ENCODE measurements around the gene NOM1. TPM values are rescaled to one million over a fixed set of nuclear protein-coding genes. Genes with fewer than 3 reads are reported as not detected.

The NOM1 gene
- total RNA-seq, 1 experiment from 2014 or later: 31.7 TPM

- Histone ChIP-seq H3K27ac (ENCODE audit: insufficient read length, low read depth, low read length) (no peak overlapping the region), H2AK5ac (ENCODE audit: insufficient read length, low read length) (no peak overlapping the region), H3K14ac (ENCODE audit: insufficient read depth, low read length) (peak overlapping the region; percentile 19; the same call in 1 of the 2 replicates), H3K27me3 (ENCODE audit: insufficient read depth, low read length) (peaks cover 95% of the 10 kb centered on the region), H2AFZ (ENCODE audit: low read length) (no peak overlapping the region), H4K5ac (ENCODE audit: insufficient read length, low read depth, low read length) (no peak overlapping the region), H3K4me2 (ENCODE audit: insufficient read depth, insufficient read length, low read length) (peak overlapping the region; percentile 7), H4K8ac (replicated peaks; ENCODE audit: insufficient read length, low read depth, low read length) (no peak overlapping the region), H3T11ph (ENCODE audit: low read length) (no peak overlapping the region), H3K4me1 (ENCODE audit: insufficient read depth, low read length) (peaks cover 7% of the 10 kb centered on the region; the same call in 1 of the 2 replicates), H3K23ac (ENCODE audit: insufficient read length, low read depth, low read length) (no peak overlapping the region), H3K9ac (ENCODE audit: extremely low read depth, insufficient read length, low read length) (no peak overlapping the region), H3K79me2 (ENCODE audit: insufficient read depth, low read length) (no peaks in the 10 kb centered on the region), H3K79me1 (ENCODE audit: insufficient read depth, low read depth, low read length, poor library complexity, severe bottlenecking) (no peaks in the 10 kb centered on the region), H2BK12ac (ENCODE audit: insufficient read length, low read depth, low read length) (no peak overlapping the region), H4K91ac (ENCODE audit: insufficient read length, low read depth, low read length) (no peak overlapping the region), H3K4ac (ENCODE audit: low read depth, low read length) (no peak overlapping the region), H2BK15ac (ENCODE audit: low read depth, low read length) (no peak overlapping the region), H2BK20ac (ENCODE audit: low read depth, low read length, poor library complexity, severe bottlenecking) (no peak overlapping the region), H3K56ac (ENCODE audit: insufficient read length, low read depth, low read length) (no peak overlapping the region), H2BK120ac (ENCODE audit: low read depth, low read length, poor library complexity, severe bottlenecking) (no peak overlapping the region), H3K9me3 (ENCODE audit: control insufficient read depth, low read depth, low read length) (no peaks in the 10 kb centered on the region), H2BK5ac (ENCODE audit: insufficient read length, low read length) (no peak overlapping the region), H3K18ac (ENCODE audit: insufficient read length, low read depth, low read length) (no peak overlapping the region), H3K23me2 (ENCODE audit: insufficient read length, low read depth, low read length, poor library complexity, severe bottlenecking) (no peaks in the 10 kb centered on the region), H4K20me1 (ENCODE audit: control insufficient read depth, insufficient read depth, insufficient read length) (no peaks in the 10 kb centered on the region)
- TF ChIP-seq, protein P1, sequence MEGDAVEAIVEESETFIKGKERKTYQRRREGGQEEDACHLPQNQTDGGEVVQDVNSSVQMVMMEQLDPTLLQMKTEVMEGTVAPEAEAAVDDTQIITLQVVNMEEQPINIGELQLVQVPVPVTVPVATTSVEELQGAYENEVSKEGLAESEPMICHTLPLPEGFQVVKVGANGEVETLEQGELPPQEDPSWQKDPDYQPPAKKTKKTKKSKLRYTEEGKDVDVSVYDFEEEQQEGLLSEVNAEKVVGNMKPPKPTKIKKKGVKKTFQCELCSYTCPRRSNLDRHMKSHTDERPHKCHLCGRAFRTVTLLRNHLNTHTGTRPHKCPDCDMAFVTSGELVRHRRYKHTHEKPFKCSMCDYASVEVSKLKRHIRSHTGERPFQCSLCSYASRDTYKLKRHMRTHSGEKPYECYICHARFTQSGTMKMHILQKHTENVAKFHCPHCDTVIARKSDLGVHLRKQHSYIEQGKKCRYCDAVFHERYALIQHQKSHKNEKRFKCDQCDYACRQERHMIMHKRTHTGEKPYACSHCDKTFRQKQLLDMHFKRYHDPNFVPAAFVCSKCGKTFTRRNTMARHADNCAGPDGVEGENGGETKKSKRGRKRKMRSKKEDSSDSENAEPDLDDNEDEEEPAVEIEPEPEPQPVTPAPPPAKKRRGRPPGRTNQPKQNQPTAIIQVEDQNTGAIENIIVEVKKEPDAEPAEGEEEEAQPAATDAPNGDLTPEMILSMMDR (conservative IDR thresholded peaks at IDR 0.05): no peak
- no CpG with 5 or more reads among the region's 48 CpGs for WGBS (ENCODE audit: extremely low coverage, insufficient read length, low lambda C conversion rate)
- Mint-ChIP-seq H3K27me3 (ENCODE audit: low read depth) (peaks cover 99% of the 10 kb centered on the region), H3K9me3 (peaks cover 0 to 2% of the 10 kb centered on the region in 2 experiments; a peak in 3 of 5 replicates), H3K36me3 (ENCODE audit: insufficient read depth in 1 of 3, low read depth in 3 of 3) (no peaks in the 10 kb centered on the region), H3K27ac (peak overlapping the region in 1 of 3 experiments; percentile 70; a peak in 1 of 7 replicates), H3K4me1 (peaks cover 33 to 46% of the 10 kb centered on the region in 2 experiments), H3K4me3 (peak overlapping the region in 1 of 2 experiments; percentile 53; a peak in 2 of 5 replicates)
- DNase-seq: peak; percentile 47
Observed at GRCh38 chr7:157017603-157018327, 68.3 kb downstream of the NOM1 start.

Measured in H9 (cell line).